GM12878 (cell line): ENCODE results near the gene PISD. TPM values are rescaled to one million over a fixed set of nuclear protein-coding genes. Genes with fewer than 3 reads are reported as not detected.

Experiments
- ATAC-seq: fragments of 200-7000 bp; cut with Tn5 transposase; 3 replicates; pipeline ENCODE4 v1.9.1; 2020; ENCODE audit warnings: mild to moderate bottlenecking, moderate library complexity
- BruUV-seq: library from RNA; stranded (reverse); fragments of 400-500 nt; replicated peaks from 2 replicates; lab custom pipeline; 2021; lab: Mats Ljungman, UMichigan
- CTCF ChIA-PET: fragments of 300-600 bp; sonication (Branson Sonifier 250); formaldehyde crosslinking; extraction: SDS; loops from one replicate; lab custom pipeline; 2021; ENCODE audit warnings: inconsistent platforms; lab: Yijun Ruan, JAX
- POLR2A ChIA-PET: fragments of 350-600 bp; formaldehyde crosslinking; extraction: SDS; loops from one replicate; lab custom pipeline; 2021; ENCODE audit warnings: inconsistent platforms; lab: Charles Lee
- RAD21 ChIA-PET: fragments of 300-600 bp; sonication (Branson Sonifier 250); formaldehyde crosslinking; loops from one replicate; lab custom pipeline; 2023; ENCODE audit warnings: antibody characterized with exemption; ENCODE audit not compliant: unreplicated experiment; lab: Charles Lee
- SMC1A ChIA-PET: fragments of 300-600 bp; sonication (Branson Sonifier 250); formaldehyde crosslinking; loops from one replicate; lab custom pipeline; 2023; ENCODE audit not compliant: unreplicated experiment, uncharacterized antibody; lab: Charles Lee
- DNase-seq: peaks from one replicate; pipeline ENCODE4 v3.0.0-alpha.2; 2011; ENCODE audit warnings: low read depth, low spot score
- FAIRE-seq: peaks from 3 replicates; lab custom pipeline; 2011; peaks lifted over from hg19 to GRCh38; lab: Jason Lieb, UNC
- H2AFZ ChIP-seq: 2 replicates; pipeline ENCODE4 v1.6.0; 2011; ENCODE audit warnings: low read depth, low read length, control low read depth; ENCODE audit not compliant: control insufficient read depth
- H3K27ac ChIP-seq: 2 replicates; pipeline ENCODE4 v1.5.1; 2011; ENCODE audit warnings: control low read depth; ENCODE audit not compliant: control insufficient read depth, insufficient read depth
- H3K27me3 ChIP-seq, 2 experiments: replicated peaks in 1 of 2; 2 replicates each; pipeline versions ENCODE4 v1.6.0 to v1.6.1; 2011; ENCODE audit warnings: low read length in 1 of 2; ENCODE audit not compliant: control insufficient read depth in 2 of 2, insufficient read depth in 2 of 2
- H3K36me3 ChIP-seq, 2 experiments: 2 replicates each; pipeline ENCODE4 v1.5.1; 2011; ENCODE audit warnings: low read length in 1 of 2; ENCODE audit not compliant: control insufficient read depth in 2 of 2, insufficient read depth in 2 of 2
- H3K4me1 ChIP-seq: 2 replicates; pipeline ENCODE4 v1.6.1; 2011; ENCODE audit warnings: mild to moderate bottlenecking, low read length, moderate library complexity, mixed read lengths; ENCODE audit not compliant: control insufficient read depth, insufficient read depth
- H3K4me2 ChIP-seq: 2 replicates; pipeline ENCODE4 v1.6.0; 2011; ENCODE audit warnings: control low read depth; ENCODE audit not compliant: control insufficient read depth, insufficient read depth
- H3K4me3 ChIP-seq: fragments of 200-600 bp; sonication (generic); 2 replicates; pipeline ENCODE4 v1.5.1; 2016
- H3K79me2 ChIP-seq: 2 replicates; pipeline ENCODE4 v1.6.0; 2011; ENCODE audit warnings: low read length; ENCODE audit not compliant: control insufficient read depth, insufficient read depth
- H3K9ac ChIP-seq: 2 replicates; pipeline ENCODE4 v1.8.0; 2011; ENCODE audit warnings: low read length, control low read depth, mixed read lengths; ENCODE audit not compliant: control insufficient read depth, insufficient read depth
- H3K9me3 ChIP-seq: replicated peaks from 3 replicates; pipeline ENCODE4 v1.5.1; 2011; ENCODE audit warnings: mild to moderate bottlenecking, low read length; ENCODE audit not compliant: control insufficient read depth, insufficient read depth
- H4K20me1 ChIP-seq: 2 replicates; pipeline ENCODE4 v1.6.0; 2011; ENCODE audit not compliant: control insufficient read depth, insufficient read depth
- BHLHE40 ChIP-seq, 2 experiments: fragments of 450-650 bp in 1 of 2; IDR thresholded peaks; 2 replicates each; pipeline ENCODE4 v1.6.1; 2011 to 2017; ENCODE audit warnings: low read depth in 2 of 2, borderline replicate concordance in 1 of 2, improper control_type of control experiment in 1 of 2, low read length in 1 of 2, mild to moderate bottlenecking in 1 of 2
- BMI1 ChIP-seq: fragments of 450-650 bp; IDR thresholded peaks from 2 replicates; pipeline ENCODE4 v1.6.1; 2016; ENCODE audit warnings: mild to moderate bottlenecking, moderate library complexity, borderline replicate concordance
- CBX3 ChIP-seq: fragments of 200-600 bp; sonication (generic); IDR thresholded peaks from 2 replicates; pipeline ENCODE4 v1.6.1; 2016; ENCODE audit warnings: low read depth, borderline replicate concordance
- CREB1 ChIP-seq: IDR thresholded peaks from 2 replicates; pipeline ENCODE4 v1.6.1; 2012; ENCODE audit warnings: low read depth, mild to moderate bottlenecking, inconsistent platforms
- E2F8 ChIP-seq: fragments of 450-650 bp; IDR thresholded peaks from 2 replicates; pipeline ENCODE4 v1.6.1; 2018; ENCODE audit warnings: mild to moderate bottlenecking, low read depth, moderate library complexity; ENCODE audit not compliant: partially characterized antibody
- MXI1 ChIP-seq: fragments of 150-350 bp; IDR thresholded peaks from 2 replicates; pipeline ENCODE4 v1.6.1; 2011; ENCODE audit warnings: low read depth, mild to moderate bottlenecking, inconsistent platforms, low read length, improper control_type of control experiment
- NR2F1 ChIP-seq: fragments of 450-650 bp; conservative IDR thresholded peaks from 2 replicates; pipeline ENCODE4 v1.6.1; 2017; ENCODE audit warnings: mild to moderate bottlenecking
- RFX5 ChIP-seq: IDR thresholded peaks from 2 replicates; pipeline ENCODE4 v1.6.1; 2011; ENCODE audit warnings: low read depth, low read length, improper control_type of control experiment
- RUNX3 ChIP-seq: IDR thresholded peaks from 2 replicates; pipeline ENCODE4 v1.6.1; 2012; ENCODE audit warnings: low read length, inconsistent platforms
- SP1 ChIP-seq: IDR thresholded peaks from one replicate; pipeline ENCODE4 v1.6.1; 2011; ENCODE audit warnings: low read depth, low read length
- SREBF1 ChIP-seq: IDR thresholded peaks from 2 replicates; pipeline ENCODE4 v1.6.1; 2012; ENCODE audit warnings: mild to moderate bottlenecking, low read length
- SRF ChIP-seq, 2 experiments: IDR thresholded peaks; 2 replicates each; pipeline ENCODE4 v1.6.1; 2011; ENCODE audit warnings: low read depth in 2 of 2, low read length in 2 of 2, mild to moderate bottlenecking in 1 of 2, moderate library complexity in 1 of 2
- TCF3 ChIP-seq: IDR thresholded peaks from 2 replicates; pipeline ENCODE4 v1.6.1; 2012; ENCODE audit warnings: low read depth, mild to moderate bottlenecking, low read length, borderline replicate concordance; ENCODE audit not compliant: insufficient read depth
- YBX1 ChIP-seq: fragments of 450-650 bp; IDR thresholded peaks from 2 replicates; pipeline ENCODE4 v1.6.1; 2016; ENCODE audit warnings: antibody characterized with exemption
- ZNF687 ChIP-seq: fragments of 450-650 bp; IDR thresholded peaks from 2 replicates; pipeline ENCODE4 v1.6.1; 2017; ENCODE audit warnings: mild to moderate bottlenecking, moderate library complexity
- whole genome bisulfite sequencing: methylation state at CpG from one replicate; pipeline ENCODE4 v1.1.6; 2016; ENCODE audit warnings: low lambda C conversion rate; ENCODE audit not compliant: insufficient replicate concordance, insufficient coverage; ENCODE audit errors: missing lambda C conversion rate; 5-methylcytosine and 5-hydroxymethylcytosine counted together
- in situ Hi-C: fragments of 300-500 bp; cut with MboI; formaldehyde crosslinking; loops from 9 replicates; pipeline ENCODE4 v1.14.3; 2018; ENCODE audit warnings: mixed read lengths
- intact Hi-C: fragments of 100-400 bp; cut with micrococcal nuclease; formaldehyde crosslinking; loops from one replicate; pipeline ENCODE4 v1.14.2; 2022; ENCODE audit not compliant: unreplicated experiment
- polyA plus RNA-seq, 11 experiments: library from polyadenylated mRNA; depleted of rRNA in 4 of 11; unstranded in 6 of 11; stranded (reverse) in 5 of 11; fragments of >200 nt; fragmentation: Nextera tagmentation in 4 of 11; fragmentation: Illumina TruSeq in 1 of 11; extraction: Ambion mirVana in 4 of 11; extraction: Trizol in 1 of 11; gene quantifications; 1 replicate in 1 of 11; 2 replicates in 10 of 11; pipeline versions ENCODE4 v1.2.1 to v1.2.3, GENCODE V29; 2011 to 2016; ENCODE audit warnings: inconsistent platforms in 2 of 11, missing spikeins in 2 of 11, low read depth in 1 of 11
- total RNA-seq, 4 experiments: library from RNA; depleted of rRNA in 3 of 4; stranded (reverse); fragments of >200 nt in 3 of 4; fragmentation: Illumina TruSeq in 1 of 4; extraction: Trizol in 1 of 4; gene quantifications; 2 replicates each; pipeline versions ENCODE4 v1.2.1 to v1.2.3, GENCODE V29; 2013 to 2021
- TF ChIP-seq, protein P1 (sequence below): IDR thresholded peaks from 2 replicates; pipeline ENCODE4 v1.6.1; 2011; ENCODE audit warnings: borderline replicate concordance, low read depth, mild to moderate bottlenecking, moderate library complexity, mixed read lengths, low read length; ENCODE audit not compliant: insufficient read depth; ENCODE audit errors: extremely low read length

PISD gene
- total and polyA plus RNA-seq, 10 of the 15 experiments (the other 5 are each of a cell fraction or from before 2014, with no cell fraction given) = 25.8 to 62.7 (median 45.8) TPM

DNA sequence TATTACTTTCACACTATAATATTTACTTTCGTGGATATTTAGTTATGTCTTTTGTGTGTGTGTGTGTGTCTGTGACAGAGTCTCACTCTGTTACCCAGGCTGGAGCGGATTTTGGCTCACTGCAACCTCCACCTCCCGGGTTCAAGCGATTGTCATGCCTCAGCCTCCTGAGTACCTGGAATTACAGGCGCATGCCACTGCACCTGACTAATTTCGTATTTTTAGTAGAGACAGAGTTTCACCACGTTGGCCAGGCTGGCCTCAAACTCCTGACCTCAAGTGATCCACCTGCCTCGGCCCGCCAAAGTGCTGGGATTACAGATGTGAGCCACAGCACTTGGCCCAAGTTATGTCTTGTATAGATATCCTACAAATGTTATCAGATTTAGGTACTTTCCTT is 9.9 kb downstream of the PISD start:
- intact Hi-C loops (no loop called here), in situ Hi-C loops (no loop called here)
- POLR2A ChIA-PET = interaction anchor here (1.5 to 3.2 kb wide), 3 partner anchors 8 to 14 kb away, joined by 3 to 26 read pairs (median 19); partner anchors contain the start of gene PISD
- H3K4me2 ChIP-seq = peak overlapping the region; percentile 73
- no peaks in the 10 kb centered on the region for H3K27me3 ChIP-seq
- H4K20me1 ChIP-seq = no peaks in the 10 kb centered on the region
- peaks cover 0 to 7% of the 10 kb centered on the region in 2 experiments; a peak in 1 of 4 replicates for H3K36me3 ChIP-seq
- SMC1A ChIA-PET = interaction anchor here (2.0 kb wide), 1 partner anchor 10 kb away, joined by 11 read pairs; the partner anchor contains the start of gene PISD
- CTCF ChIA-PET = interaction anchor here (1.2 kb wide), 1 partner anchor 9 kb away, joined by 3 read pairs; no protein-coding TSS in a partner anchor
- under 1% methylated on average over 9 of the region's 9 CpGs for WGBS
- peak overlapping the region; percentile 61 for H3K4me3 ChIP-seq
- H3K9me3 ChIP-seq = no peaks in the 10 kb centered on the region
- BruUV-seq = no TSS peak
- DNase-seq (no peak), ATAC-seq (peak; percentile 40), FAIRE-seq (no peak)
- H3K79me2 ChIP-seq = peaks cover 56% of the 10 kb centered on the region
- RAD21 ChIA-PET = interaction anchor here (1.5 to 3.4 kb wide), 2 partner anchors 16 to 22 kb away, joined by 3 to 37 read pairs; no protein-coding TSS in a partner anchor
- H2AFZ ChIP-seq = no peak overlapping the region
- peaks cover 43% of the 10 kb centered on the region for H3K4me1 ChIP-seq
- peak overlapping the region; percentile 85 for H3K27ac ChIP-seq
- peak overlapping the region; percentile 56 for H3K9ac ChIP-seq
- TF ChIP-seq BMI1 = no peak
- TF ChIP-seq YBX1 = no peak
- TF ChIP-seq NR2F1 = 0 out of 2 replicates have a peak, but pooled peaks have one; percentile 13
- TF ChIP-seq, protein P1, sequence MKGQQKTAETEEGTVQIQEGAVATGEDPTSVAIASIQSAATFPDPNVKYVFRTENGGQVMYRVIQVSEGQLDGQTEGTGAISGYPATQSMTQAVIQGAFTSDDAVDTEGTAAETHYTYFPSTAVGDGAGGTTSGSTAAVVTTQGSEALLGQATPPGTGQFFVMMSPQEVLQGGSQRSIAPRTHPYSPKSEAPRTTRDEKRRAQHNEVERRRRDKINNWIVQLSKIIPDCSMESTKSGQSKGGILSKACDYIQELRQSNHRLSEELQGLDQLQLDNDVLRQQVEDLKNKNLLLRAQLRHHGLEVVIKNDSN = no peak
- TF ChIP-seq ZNF687 = peak; percentile 8; the same call in 1 of the 2 replicates
- TF ChIP-seq CREB1 = no peak
- peak in 1 of 2 experiments; percentile 36; a peak in 1 of 4 replicates for TF ChIP-seq BHLHE40 (IDR thresholded peaks at IDR 0.05; ENCODE audit: borderline replicate concordance in 1 of 2, low read depth in 2 of 2, low read length in 1 of 2)
- no peak for TF ChIP-seq RFX5
- no peak for TF ChIP-seq E2F8
- TF ChIP-seq CBX3 = no peak
- TF ChIP-seq RUNX3 = no peak
- no peak for TF ChIP-seq MXI1
- no peak for TF ChIP-seq SRF (IDR thresholded peaks at IDR 0.05; ENCODE audit: low read depth in 2 of 2, low read length in 2 of 2)
- TF ChIP-seq TCF3 = no peak
- TF ChIP-seq SP1 = no peak
- TF ChIP-seq SREBF1 = no peak
